HL-60 (cell line): Measurements from ENCODE around the gene ENPEP.

ENCODE experiments used
- POLR2AphosphoS5 ChIP-seq: IDR thresholded peaks from 2 replicates; pipeline ENCODE4 v1.6.1; 2012; ENCODE audit warnings: low read depth
- REST ChIP-seq: IDR thresholded peaks from 2 replicates; pipeline ENCODE4 v1.6.1; 2012; ENCODE audit warnings: low read depth; ENCODE audit not compliant: insufficient replicate concordance
- SPI1 ChIP-seq: IDR thresholded peaks from 2 replicates; pipeline ENCODE4 v1.6.1; 2012; ENCODE audit warnings: low read depth, mild to moderate bottlenecking, borderline replicate concordance
- TF ChIP-seq, protein P1 (sequence below): IDR thresholded peaks from one replicate; pipeline ENCODE4 v1.5.1; 2011; ENCODE audit warnings: low read length, control low read depth, inconsistent platforms; ENCODE audit not compliant: insufficient read depth

DNA sequence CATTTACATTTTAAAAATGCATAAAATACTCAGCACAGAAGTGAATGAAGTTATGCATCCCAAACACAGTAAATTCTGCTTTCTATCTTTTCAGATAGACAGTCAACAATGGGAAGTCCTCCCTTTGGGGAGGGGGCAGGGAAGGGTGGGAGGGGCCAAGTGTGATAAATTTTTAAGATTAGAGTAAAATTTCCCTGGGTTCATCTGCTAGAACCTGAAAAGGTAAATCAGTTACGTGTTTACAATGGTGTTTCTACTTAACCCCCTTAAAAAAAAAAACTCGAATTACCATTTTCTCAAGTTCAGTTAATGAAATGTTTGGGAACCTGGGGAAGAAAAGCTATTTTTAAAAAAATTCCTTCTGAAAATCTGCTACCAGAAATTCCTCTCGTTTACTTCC lies 137.8 kb downstream of the ENPEP start:
- TF ChIP-seq, protein P1, sequence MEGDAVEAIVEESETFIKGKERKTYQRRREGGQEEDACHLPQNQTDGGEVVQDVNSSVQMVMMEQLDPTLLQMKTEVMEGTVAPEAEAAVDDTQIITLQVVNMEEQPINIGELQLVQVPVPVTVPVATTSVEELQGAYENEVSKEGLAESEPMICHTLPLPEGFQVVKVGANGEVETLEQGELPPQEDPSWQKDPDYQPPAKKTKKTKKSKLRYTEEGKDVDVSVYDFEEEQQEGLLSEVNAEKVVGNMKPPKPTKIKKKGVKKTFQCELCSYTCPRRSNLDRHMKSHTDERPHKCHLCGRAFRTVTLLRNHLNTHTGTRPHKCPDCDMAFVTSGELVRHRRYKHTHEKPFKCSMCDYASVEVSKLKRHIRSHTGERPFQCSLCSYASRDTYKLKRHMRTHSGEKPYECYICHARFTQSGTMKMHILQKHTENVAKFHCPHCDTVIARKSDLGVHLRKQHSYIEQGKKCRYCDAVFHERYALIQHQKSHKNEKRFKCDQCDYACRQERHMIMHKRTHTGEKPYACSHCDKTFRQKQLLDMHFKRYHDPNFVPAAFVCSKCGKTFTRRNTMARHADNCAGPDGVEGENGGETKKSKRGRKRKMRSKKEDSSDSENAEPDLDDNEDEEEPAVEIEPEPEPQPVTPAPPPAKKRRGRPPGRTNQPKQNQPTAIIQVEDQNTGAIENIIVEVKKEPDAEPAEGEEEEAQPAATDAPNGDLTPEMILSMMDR, result no peak
- TF ChIP-seq POLR2AphosphoS5 (no peak), REST (no peak), SPI1 (no peak)
